GM18508 (cell line): ENCODE measurements around the gene FBXO47.
"Not testable (repeated sequence)": the region's sequence is repeated elsewhere in the genome, so short reads cannot be mapped to it uniquely, and the experiment has no call there.

Experiments used
- ATAC-seq: cut with Tn5 transposase; IDR thresholded peaks from one replicate; pipeline ENCODE4 v1.9.1; 2021; ENCODE audit warnings: moderate number of reproducible peaks; ENCODE audit not compliant: insufficient read depth, unreplicated experiment

The FBXO47 gene

GRCh38 chr17:38981636-38982035 lies 14.4 kb upstream of the FBXO47 start:
- ATAC-seq, result no peak

- ATAC-seq, result no peak
Measured at GRCh38 chr17:38980490-38981217, 13.5 kb upstream of the FBXO47 start.

GRCh38 chr17:38978180-38978579 lies 11.0 kb upstream of the FBXO47 start:
- ATAC-seq, result no peak

GRCh38 chr17:38976187-38976551 lies 9.0 kb upstream of the FBXO47 start:
- not testable (repeated sequence) for ATAC-seq

DNA sequence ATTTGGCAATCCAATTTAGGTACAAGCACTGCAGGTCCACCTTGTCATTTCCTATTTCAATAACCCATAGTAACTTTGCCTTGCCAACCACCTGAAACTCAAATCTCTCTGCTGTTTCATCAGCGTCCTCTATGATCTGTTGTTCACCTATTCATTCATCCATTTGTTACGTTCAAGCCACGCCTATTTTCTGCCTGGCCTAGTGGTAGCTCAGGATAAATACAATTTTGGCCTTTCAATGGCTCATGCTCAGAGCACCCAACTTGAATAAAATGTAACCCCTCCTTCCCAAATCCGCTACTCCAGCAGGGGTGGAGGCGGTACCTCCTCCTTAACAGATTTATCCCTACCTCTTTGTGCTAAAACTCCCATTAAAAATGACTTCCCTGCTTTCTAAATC lies 3.6 kb upstream of the FBXO47 start:
- no peak for ATAC-seq

- ATAC-seq, result no peak
Measured at GRCh38 chr17:38970128-38970527, 2.9 kb upstream of the FBXO47 start.

DNA sequence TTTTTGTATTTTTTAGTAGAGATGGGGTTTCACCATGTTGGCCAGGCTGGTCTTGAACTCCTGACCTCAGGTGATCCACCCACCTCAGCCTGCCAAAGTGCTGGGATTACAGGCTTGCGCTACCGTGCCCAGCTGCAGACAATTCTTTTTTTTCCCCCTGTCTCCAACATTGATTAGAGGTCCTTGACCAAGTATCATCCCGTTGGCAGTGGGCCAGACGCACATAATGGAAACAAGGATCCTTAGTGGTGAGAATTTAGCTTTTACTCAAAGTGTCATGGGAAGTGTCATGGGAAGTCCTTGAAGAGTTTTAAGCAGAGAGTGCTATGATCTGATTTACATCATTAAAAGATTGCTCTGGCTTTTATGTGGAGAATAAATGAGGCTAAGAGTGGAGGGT lies 2.1 kb upstream of the FBXO47 start:
- no peak for ATAC-seq

DNA sequence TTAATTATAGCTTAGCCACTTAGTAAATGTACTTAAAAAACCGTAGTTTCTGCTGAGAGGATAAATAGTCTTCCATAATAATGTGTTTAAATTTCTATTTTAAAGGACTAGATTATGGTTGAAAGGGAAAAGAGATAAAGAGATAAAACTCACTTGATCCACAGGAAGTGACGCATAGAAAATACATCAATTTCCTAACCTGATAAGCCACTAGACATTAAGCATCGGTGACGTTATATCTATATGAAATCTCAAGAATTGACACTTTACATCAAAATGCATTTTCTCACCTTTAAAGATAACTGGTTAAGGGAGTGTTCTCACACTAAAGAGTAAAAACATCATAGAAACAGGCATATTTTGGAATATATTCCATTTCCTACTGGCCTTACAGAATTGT lies 5.8 kb downstream of the FBXO47 start:
- no peak for ATAC-seq

GRCh38 chr17:38960402-38960801 lies 6.8 kb downstream of the FBXO47 start:
- ATAC-seq, result no peak

DNA sequence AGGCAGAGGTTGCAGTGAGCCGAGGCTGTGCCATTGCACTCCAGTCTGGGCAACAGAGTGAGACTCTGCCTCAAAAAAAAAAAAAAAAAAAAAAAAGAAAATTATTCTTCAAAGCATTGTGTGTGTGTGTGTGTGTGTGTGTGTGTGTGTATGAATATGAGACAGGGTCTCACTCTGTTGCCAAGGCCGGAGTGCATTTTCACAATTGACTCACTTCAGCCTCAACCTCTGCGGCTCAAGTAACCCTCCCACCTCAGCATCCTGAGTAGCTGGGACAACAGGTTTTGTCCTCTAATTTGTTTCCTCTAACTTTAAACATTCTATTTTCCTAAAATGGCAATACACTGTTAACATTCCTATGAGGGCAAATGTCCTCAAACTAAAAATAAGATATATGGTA lies 7.7 kb downstream of the FBXO47 start:
- ATAC-seq, result no peak

DNA sequence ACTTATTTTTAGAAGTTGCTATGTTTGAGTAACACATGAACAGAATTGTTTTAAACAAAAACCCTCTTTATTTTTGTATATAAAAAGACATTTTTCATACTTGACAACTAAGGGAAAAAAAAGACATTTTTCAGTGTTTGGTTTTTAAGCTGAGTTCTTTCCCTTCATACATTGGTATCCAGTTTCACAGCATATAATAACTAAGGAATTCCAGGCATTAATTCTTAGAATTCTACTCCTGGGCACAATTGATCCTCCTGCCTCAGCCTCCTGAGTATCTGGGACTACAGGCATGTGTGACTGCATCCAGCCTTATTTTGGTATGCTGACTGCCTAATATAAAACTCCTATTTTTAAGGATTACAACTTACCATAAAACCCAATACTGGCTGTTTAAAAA lies 8.4 kb downstream of the FBXO47 start:
- no peak for ATAC-seq

DNA sequence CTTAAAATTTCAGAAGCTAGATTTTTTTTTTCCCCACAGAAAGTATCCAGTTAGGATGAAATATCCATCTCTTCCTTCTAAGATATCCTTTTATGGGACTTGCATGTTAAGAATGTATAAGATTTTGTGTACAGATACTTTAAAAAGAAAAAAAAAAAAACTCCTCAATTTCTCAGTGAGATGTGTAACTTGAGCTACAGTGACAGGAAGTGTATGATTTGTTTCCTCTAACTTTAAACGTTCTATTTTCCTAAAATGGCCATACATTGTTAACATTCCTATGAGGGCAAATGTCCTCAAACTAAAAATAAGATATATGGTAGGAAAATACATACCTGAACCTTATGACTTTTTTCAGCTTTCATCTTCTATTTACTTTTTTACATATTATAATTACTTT lies 8.9 kb downstream of the FBXO47 start:
- no peak for ATAC-seq

GRCh38 chr17:38953800-38954199 lies 13.4 kb downstream of the FBXO47 start:
- ATAC-seq, result not testable (repeated sequence)

GRCh38 chr17:38947189-38947588 lies 20.0 kb downstream of the FBXO47 start:
- no peak for ATAC-seq

- no peak for ATAC-seq
Measured at GRCh38 chr17:38943607-38944006, 23.6 kb downstream of the FBXO47 start.

DNA sequence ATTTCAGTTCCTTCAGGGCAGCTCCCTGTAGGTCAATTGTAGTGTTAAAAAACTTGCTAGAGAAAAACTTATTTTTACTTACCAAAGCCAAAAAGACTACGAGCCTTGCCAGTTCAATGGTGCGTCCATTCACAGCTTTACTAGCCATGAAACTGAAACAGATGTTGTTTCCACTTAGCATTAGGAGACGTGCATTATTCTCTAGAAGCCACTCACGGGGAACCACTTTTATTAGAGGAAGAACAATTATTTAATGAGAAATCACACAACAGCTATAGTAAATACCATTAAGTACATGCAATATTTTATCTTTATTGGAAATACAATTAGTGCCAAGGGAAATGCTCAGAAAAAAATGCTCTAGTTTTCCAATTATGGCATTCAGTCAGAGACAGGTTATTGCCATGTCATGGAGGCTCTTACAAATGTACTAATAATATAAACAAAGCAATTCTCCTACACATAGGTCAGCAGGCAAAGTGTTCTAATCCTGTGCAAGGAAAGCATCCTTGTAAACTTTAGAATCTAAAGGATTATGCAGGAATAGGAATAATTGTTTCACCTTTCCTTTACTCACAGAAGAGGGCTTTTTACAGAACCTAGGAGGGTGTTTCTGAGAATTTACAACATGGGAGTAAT lies 24.4 kb downstream of the FBXO47 start:
- ATAC-seq, result no peak

DNA sequence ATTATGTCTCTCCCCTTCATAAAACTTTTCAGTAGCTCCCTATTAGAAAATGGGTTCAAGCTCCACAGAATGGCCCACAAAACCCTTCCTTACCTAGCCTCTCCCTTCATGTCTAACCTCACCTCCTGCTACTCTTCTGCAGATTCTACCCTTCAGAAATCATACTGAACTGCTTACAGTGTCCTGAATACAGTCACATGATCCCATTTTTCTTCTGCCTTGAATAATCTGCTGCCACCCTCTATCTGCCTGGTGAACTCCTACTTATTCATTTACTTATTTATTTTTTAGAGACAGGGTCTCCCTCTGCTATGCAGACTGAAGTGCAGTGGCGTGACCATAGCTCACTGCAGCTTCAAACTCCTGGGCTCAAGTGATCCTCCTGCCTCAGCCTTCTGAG lies 26.8 kb downstream of the FBXO47 start:
- no peak for ATAC-seq

DNA sequence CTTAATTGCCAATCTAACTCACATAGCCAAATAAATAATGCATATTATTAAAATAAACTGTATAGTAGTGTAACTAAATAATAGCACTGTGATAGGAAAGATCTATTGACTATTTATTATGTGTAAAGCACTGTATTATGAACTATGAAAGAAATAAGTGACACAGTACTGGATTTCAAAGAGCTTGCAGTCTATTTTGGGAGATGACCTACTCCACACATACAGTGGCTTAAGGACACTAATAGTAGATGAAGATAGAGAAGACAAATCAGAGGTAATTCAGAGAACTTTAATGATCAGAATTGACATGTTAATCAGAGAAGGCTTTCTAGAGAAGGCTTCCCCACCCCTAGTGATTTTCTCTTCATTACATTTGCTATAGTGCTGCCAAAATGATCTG lies 27.2 kb downstream of the FBXO47 start:
- ATAC-seq, result no peak

- ATAC-seq, result not testable (repeated sequence)
Measured at GRCh38 chr17:38933962-38934361, 33.2 kb downstream of the FBXO47 start.

DNA sequence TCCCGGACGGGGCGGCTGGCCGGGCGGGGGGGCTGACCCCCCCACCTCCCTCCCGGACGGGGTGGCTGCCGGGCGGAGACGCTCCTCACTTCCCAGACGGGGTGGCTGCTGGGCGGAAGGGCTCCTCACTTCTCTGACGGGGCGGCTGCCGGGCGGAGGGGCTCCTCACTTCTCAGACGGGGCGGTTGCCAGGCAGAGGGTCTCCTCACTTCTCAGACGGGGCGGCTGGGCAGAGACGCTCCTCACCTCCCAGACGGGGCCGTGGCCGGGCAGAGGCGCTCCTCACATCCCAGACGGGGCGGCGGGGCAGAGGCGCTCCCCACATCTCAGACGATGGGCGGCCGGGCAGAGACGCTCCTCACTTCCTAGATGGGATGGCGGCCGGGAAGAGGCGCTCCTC lies 36.4 kb downstream of the FBXO47 start:
- ATAC-seq, result not testable (repeated sequence)

DNA sequence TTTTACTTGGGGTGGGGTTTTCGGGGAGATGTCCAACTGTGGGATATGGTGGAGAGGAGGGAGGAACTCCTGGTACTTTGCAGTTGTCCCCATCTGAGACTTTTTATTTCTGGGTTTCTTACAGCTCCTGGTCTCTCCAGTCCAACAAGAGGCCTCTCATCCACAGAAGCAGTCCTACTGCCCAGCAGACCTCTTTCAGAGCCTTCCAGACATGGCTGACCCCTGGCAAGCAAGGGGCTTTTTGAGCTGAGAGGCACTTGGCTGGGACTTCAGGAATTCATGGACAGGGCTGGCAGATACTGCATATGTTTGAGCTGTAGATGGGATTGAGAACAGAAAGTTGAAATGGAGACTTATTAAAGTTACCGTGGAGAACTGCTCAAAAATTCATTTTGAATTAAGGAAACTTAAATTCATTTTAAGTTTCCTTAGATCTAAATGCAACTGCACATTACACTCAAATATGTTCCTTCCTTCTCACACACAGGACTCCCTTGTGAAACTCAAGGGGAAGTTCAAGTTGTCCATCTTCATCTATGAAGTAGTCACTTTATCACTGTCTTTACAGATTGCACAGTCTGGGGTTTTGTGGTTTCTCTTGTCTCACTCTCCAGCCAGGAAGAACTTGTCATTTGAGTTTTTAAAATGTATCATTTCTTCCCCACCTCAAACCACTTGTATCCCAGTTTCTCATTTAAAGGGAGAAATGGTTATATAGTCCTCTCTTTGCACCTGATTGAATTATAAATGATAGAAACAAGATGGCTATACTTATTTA lies 40.7 kb downstream of the FBXO47 start:
- no peak for ATAC-seq
